ENCODE measurements around the gene MAGEB17.
A peak's percentile ranks its signal among the peaks of the same experiment; 100 is the strongest.
"Not testable (repeated sequence)": the region's sequence is repeated elsewhere in the genome, so short reads cannot be mapped to it uniquely, and the experiment has no call there.

Gene MAGEB17

DNA sequence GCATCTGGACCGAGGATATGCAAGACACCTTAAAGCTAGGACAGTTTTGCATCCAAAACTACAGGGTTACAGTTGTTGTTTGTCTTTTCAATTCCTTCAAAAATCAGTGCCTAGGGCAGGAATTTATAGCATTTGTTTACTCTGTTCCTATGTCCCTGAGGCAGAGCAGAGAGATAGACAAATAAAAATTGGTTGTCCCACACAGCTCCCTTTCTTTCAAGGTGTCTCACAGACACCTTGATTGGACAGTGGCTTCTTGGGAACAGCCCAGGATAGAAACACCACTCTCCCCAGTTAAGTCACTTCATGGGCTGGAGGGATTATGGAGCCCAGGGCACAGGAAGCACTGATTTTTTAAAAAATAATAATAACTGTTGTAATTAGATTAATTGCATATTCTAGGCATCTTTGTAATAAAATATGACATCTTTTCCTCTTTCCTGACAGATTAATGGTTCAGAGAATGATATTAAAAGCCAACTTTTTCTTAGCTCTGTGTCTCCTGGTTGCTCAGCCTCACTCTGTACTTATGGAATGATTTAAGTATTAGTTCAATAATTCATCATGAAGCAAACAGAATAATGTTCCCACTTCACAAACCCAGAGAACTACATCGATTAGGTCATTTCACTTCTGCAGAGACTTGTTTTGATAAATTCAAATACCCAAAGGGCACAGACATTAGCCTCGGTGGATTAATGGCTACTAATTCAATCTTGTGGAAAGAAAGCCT, 8.2 kb downstream of the MAGEB17 start:
- no peak for TF ChIP-seq CTCF (IDR thresholded peaks at IDR 0.05; ENCODE audit: poor library complexity, severe bottlenecking)

GRCh38 chrX:16177260-16177659, 10.0 kb downstream of the MAGEB17 start:
- H3K4me3 ChIP-seq (ENCODE audit: severe bottlenecking) = no peak overlapping the region
- H3K4me1 ChIP-seq (ENCODE audit: insufficient read depth, poor library complexity, severe bottlenecking) = no peaks in the 10 kb centered on the region
- no peak overlapping the region for H3K27ac ChIP-seq (ENCODE audit: poor library complexity, severe bottlenecking)
- ATAC-seq (ENCODE audit: low read depth) (no peak), DNase-seq (ENCODE audit: low spot score) (no peak)
- H3K9me3 ChIP-seq (ENCODE audit: severe bottlenecking) = no peaks in the 10 kb centered on the region
- H3K36me3 ChIP-seq (ENCODE audit: low read depth) = no peaks in the 10 kb centered on the region
- no peak for TF ChIP-seq CTCF (IDR thresholded peaks at IDR 0.05; ENCODE audit: poor library complexity, severe bottlenecking)
- no peaks in the 10 kb centered on the region for H3K27me3 ChIP-seq (ENCODE audit: insufficient read depth, poor library complexity, severe bottlenecking)

More for the DNA sequence above, 8.2 kb downstream of the MAGEB17 start:
- Histone ChIP-seq H3K4me3 (ENCODE audit: severe bottlenecking) (no peak overlapping the region), H3K27ac (ENCODE audit: poor library complexity, severe bottlenecking) (no peak overlapping the region), H3K27me3 (ENCODE audit: insufficient read depth, poor library complexity, severe bottlenecking) (no peaks in the 10 kb centered on the region), H3K9me3 (ENCODE audit: severe bottlenecking) (no peaks in the 10 kb centered on the region), H3K4me1 (ENCODE audit: insufficient read depth, poor library complexity, severe bottlenecking) (no peaks in the 10 kb centered on the region), H3K36me3 (ENCODE audit: low read depth) (no peaks in the 10 kb centered on the region)
- no peak for ATAC-seq (ENCODE audit: low read depth)
- DNase-seq (ENCODE audit: low spot score) = no peak

DNA sequence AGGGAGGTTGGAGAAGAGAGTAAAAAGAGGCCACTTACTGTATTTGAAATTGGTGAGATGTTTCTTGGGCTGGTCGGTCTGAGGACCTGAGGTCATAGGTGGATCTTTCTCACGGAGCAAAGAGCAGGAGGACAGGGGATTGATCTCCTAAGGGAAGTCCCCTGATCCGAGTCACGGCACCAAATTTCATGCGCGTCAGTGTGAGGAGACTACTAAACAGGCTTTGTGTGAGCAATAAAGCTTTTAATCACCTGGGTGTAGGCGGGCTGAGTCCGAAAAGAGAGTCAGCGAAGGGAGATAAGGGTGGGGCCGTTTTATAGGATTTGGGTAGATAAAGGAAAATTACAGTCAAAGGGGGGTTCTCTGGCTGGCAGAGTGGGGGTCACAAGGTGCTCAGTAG, 16.6 kb downstream of the MAGEB17 start:
- ATAC-seq (ENCODE audit: low read depth); H3K27me3 ChIP-seq (ENCODE audit: insufficient read depth, poor library complexity, severe bottlenecking); H3K4me3 ChIP-seq (ENCODE audit: severe bottlenecking); H3K9me3 ChIP-seq (ENCODE audit: severe bottlenecking); DNase-seq (ENCODE audit: low spot score); H3K36me3 ChIP-seq (ENCODE audit: low read depth); H3K27ac ChIP-seq (ENCODE audit: poor library complexity, severe bottlenecking): not testable (repeated sequence)
- peaks cover 10% of the 10 kb centered on the region for H3K4me1 ChIP-seq (ENCODE audit: insufficient read depth, poor library complexity, severe bottlenecking)

DNA sequence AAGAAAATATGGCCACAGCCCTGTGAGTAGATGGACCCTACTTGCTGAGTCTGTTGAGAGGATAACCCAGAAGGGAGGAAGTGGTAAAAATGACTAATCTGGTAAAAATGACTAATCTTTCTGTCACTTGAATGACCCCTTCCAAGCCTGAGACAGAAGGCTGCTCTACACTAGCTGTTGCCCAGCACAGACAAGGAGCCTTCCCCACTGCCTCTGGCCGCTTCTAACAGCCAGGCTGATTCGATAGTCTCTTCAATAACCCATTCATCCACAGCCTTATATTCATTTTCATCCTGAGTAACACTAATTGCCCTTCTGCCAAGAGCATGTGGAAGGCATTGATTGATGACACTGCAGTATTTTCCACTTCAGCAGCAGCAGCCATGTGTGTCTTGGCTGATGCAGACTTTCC, 18.4 kb downstream of the MAGEB17 start:
- ATAC-seq (ENCODE audit: low read depth) (peak; percentile 99), DNase-seq (ENCODE audit: low spot score) (no peak)
- no peaks in the 10 kb centered on the region for H3K27me3 ChIP-seq (ENCODE audit: insufficient read depth, poor library complexity, severe bottlenecking)
- no peaks in the 10 kb centered on the region for H3K9me3 ChIP-seq (ENCODE audit: severe bottlenecking)
- no peak for TF ChIP-seq CTCF (IDR thresholded peaks at IDR 0.05; ENCODE audit: poor library complexity, severe bottlenecking)
- H3K4me1 ChIP-seq (ENCODE audit: insufficient read depth, poor library complexity, severe bottlenecking) = peaks cover 10% of the 10 kb centered on the region
- H3K27ac ChIP-seq (ENCODE audit: poor library complexity, severe bottlenecking) = peak overlapping the region; percentile 73
- no peaks in the 10 kb centered on the region for H3K36me3 ChIP-seq (ENCODE audit: low read depth)
- H3K4me3 ChIP-seq (ENCODE audit: severe bottlenecking) = no peak overlapping the region

DNA sequence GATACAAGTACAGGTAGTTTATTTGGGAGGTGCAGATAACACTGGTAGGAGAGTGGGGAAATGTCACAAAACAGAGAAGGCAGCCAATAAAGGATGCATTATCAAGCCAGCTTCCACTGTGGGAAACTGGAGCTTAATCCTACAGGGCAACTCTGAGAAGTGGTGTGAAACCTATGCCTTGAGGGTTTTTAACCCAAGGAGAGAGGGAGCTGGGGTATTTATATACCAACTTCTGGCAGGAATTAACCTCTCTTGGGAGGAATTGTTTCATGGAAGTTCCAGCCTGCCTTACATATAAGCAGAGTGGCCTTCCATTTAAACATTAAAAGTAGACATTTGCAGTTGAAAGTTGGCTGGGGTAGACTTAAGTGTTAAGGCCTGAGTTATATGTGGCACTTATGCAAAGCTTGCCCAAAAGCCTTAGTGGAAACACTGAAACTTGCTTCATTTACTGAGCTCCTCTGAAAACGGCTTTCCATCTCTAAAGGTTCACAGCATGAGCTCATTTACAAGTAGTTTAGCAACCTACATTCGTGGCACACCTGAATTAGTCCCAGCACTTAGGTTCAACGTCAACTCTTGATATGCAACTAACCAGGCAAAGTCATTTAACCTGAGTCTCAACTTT, 19.2 kb downstream of the MAGEB17 start:
- Histone ChIP-seq H3K27ac (ENCODE audit: poor library complexity, severe bottlenecking) (peak overlapping the region; percentile 73), H3K36me3 (ENCODE audit: low read depth) (no peaks in the 10 kb centered on the region), H3K27me3 (ENCODE audit: insufficient read depth, poor library complexity, severe bottlenecking) (no peaks in the 10 kb centered on the region), H3K4me1 (ENCODE audit: insufficient read depth, poor library complexity, severe bottlenecking) (peaks cover 10% of the 10 kb centered on the region), H3K9me3 (ENCODE audit: severe bottlenecking) (no peaks in the 10 kb centered on the region), H3K4me3 (ENCODE audit: severe bottlenecking) (no peak overlapping the region)
- TF ChIP-seq CTCF (IDR thresholded peaks at IDR 0.05; ENCODE audit: poor library complexity, severe bottlenecking) = no peak
- ATAC-seq (ENCODE audit: low read depth) (no peak), DNase-seq (ENCODE audit: low spot score) (no peak)
